DMS114 treated with DMSO at 0.1 percent for 48 hours (cell line): ENCODE results near the gene CFAP20DC.
"Not testable (repeated sequence)": the region's sequence is repeated elsewhere in the genome, so short reads cannot be mapped to it uniquely, and the experiment has no call there.

ENCODE experiments used
- DNase-seq: peaks from one replicate; lab custom pipeline; 2025; ENCODE audit not compliant: unreplicated experiment; lab: John Stamatoyannopoulos, UW

Gene CFAP20DC

GRCh38 chr3:58806551-58807244 is 243.1 kb downstream of the CFAP20DC start:
- not testable (repeated sequence) for DNase-seq

- no peak for DNase-seq
Measured at GRCh38 chr3:58804914-58805313, 244.9 kb downstream of the CFAP20DC start.

GRCh38 chr3:58801541-58801940 is 248.3 kb downstream of the CFAP20DC start:
- no peak for DNase-seq

GRCh38 chr3:58800940-58801339 is 248.9 kb downstream of the CFAP20DC start:
- DNase-seq = no peak

- no peak for DNase-seq
Measured at GRCh38 chr3:58800032-58800431, 249.8 kb downstream of the CFAP20DC start.

GRCh38 chr3:58799271-58799670 is 250.6 kb downstream of the CFAP20DC start:
- DNase-seq = no peak

GRCh38 chr3:58798312-58798711 is 251.5 kb downstream of the CFAP20DC start:
- no peak for DNase-seq

- no peak for DNase-seq
Measured at GRCh38 chr3:58794750-58795149, 255.1 kb downstream of the CFAP20DC start.

GRCh38 chr3:58793938-58794337 is 255.9 kb downstream of the CFAP20DC start:
- DNase-seq = no peak

GRCh38 chr3:58792921-58793451 is 256.8 kb downstream of the CFAP20DC start:
- no peak for DNase-seq

- no peak for DNase-seq
Measured at GRCh38 chr3:58789385-58789784, 260.4 kb downstream of the CFAP20DC start.

- DNase-seq = no peak
Measured at GRCh38 chr3:58784888-58785287, 264.9 kb downstream of the CFAP20DC start.

GRCh38 chr3:58784425-58784824 is 265.4 kb downstream of the CFAP20DC start:
- no peak for DNase-seq

- DNase-seq = no peak
Measured at GRCh38 chr3:58783845-58784244, 266.0 kb downstream of the CFAP20DC start.

- no peak for DNase-seq
Measured at GRCh38 chr3:58779934-58780333, 269.9 kb downstream of the CFAP20DC start.

GRCh38 chr3:58776231-58776630 is 273.6 kb downstream of the CFAP20DC start:
- no peak for DNase-seq

- DNase-seq = no peak
Measured at GRCh38 chr3:58772462-58772861, 277.4 kb downstream of the CFAP20DC start.

- no peak for DNase-seq
Measured at GRCh38 chr3:58769065-58769464, 280.8 kb downstream of the CFAP20DC start.

- no peak for DNase-seq
Measured at GRCh38 chr3:58766587-58767282, 283.1 kb downstream of the CFAP20DC start.

- DNase-seq = no peak
Measured at GRCh38 chr3:58755150-58755549, 294.7 kb downstream of the CFAP20DC start.

- no peak for DNase-seq
Measured at GRCh38 chr3:58754074-58754473, 295.8 kb downstream of the CFAP20DC start.

GRCh38 chr3:58751882-58752567 is 297.8 kb downstream of the CFAP20DC start:
- no peak for DNase-seq
